Activated naive CD8-positive, alpha-beta T cell treated with anti-CD3 and anti-CD28 coated beads, Interleukin-2, amount 50 U/mL, for 24 hours (primary cell): Measurements from ENCODE around the gene TMEM161A.
"Not testable (repeated sequence)": the region's sequence is repeated elsewhere in the genome, so short reads cannot be mapped to it uniquely, and the experiment has no call there.

Source experiments
- ATAC-seq: fragments of 150-1000 bp; cut with Tn5 transposase; one replicate; pipeline ENCODE4 v1.10.0; 2021
- DNase-seq: peaks from one replicate; pipeline ENCODE4 v3.0.0; 2021
- H3K27ac Mint-ChIP-seq: one replicate; pipeline ENCODE4 v1.8.0; 2021; ENCODE audit warnings: mild to moderate bottlenecking, mixed read lengths
- H3K27me3 Mint-ChIP-seq: one replicate; pipeline ENCODE4 v1.8.0; 2021; ENCODE audit warnings: mixed read lengths
- H3K36me3 Mint-ChIP-seq: one replicate; pipeline ENCODE4 v1.8.0; 2021; ENCODE audit warnings: low read depth, mixed read lengths
- H3K4me1 Mint-ChIP-seq: one replicate; pipeline ENCODE4 v1.8.0; 2021; ENCODE audit warnings: mixed read lengths
- H3K4me3 Mint-ChIP-seq: one replicate; pipeline ENCODE4 v1.8.0; 2021; ENCODE audit warnings: mild to moderate bottlenecking, moderate library complexity, mixed read lengths
- H3K9me3 Mint-ChIP-seq: one replicate; pipeline ENCODE4 v1.8.0; 2021; ENCODE audit warnings: mixed read lengths

The TMEM161A gene

GRCh38 chr19:19167612-19168011 lies 29.3 kb upstream of the TMEM161A start:
- no peak for ATAC-seq
- H3K9me3 Mint-ChIP-seq, result no peaks in the 10 kb centered on the region
- H3K36me3 Mint-ChIP-seq, result peaks cover 2% of the 10 kb centered on the region
- H3K4me3 Mint-ChIP-seq, result no peak overlapping the region
- H3K27me3 Mint-ChIP-seq, result no peaks in the 10 kb centered on the region
- no peak for DNase-seq
- H3K27ac Mint-ChIP-seq, result no peak overlapping the region
- peaks cover 13% of the 10 kb centered on the region for H3K4me1 Mint-ChIP-seq

DNA sequence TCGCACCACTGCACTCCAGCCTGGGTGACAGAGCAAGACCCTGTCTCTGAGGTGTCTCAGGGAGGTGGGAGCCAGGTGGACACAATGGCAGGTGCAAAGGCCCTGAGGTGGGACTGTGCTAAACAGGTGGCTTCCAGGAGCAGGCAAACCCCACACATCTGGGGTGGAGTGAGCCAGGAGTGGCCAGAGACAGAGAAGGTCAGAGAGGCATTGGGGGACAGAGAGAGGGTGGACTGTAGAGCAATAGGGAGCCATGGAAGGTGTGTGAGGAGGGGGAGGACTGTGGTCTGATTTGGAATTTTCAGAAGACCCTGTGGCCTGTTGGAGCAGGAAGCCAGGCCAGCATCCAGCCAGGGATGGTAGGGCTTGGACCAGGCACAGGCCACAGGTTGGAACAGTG lies 27.1 kb upstream of the TMEM161A start:
- no peak overlapping the region for H3K27ac Mint-ChIP-seq

GRCh38 chr19:19162495-19162894 lies 24.2 kb upstream of the TMEM161A start:
- peaks cover 10% of the 10 kb centered on the region for H3K4me1 Mint-ChIP-seq
- ATAC-seq, result no peak
- H3K27ac Mint-ChIP-seq, result no peak overlapping the region
- no peak overlapping the region for H3K4me3 Mint-ChIP-seq
- no peaks in the 10 kb centered on the region for H3K36me3 Mint-ChIP-seq
- DNase-seq, result no peak
- H3K9me3 Mint-ChIP-seq, result no peaks in the 10 kb centered on the region
- no peaks in the 10 kb centered on the region for H3K27me3 Mint-ChIP-seq

More for the DNA sequence above, 27.1 kb upstream of the TMEM161A start:
- H3K9me3 Mint-ChIP-seq, result no peaks in the 10 kb centered on the region
- no peak overlapping the region for H3K4me3 Mint-ChIP-seq
- no peaks in the 10 kb centered on the region for H3K36me3 Mint-ChIP-seq
- peaks cover 12% of the 10 kb centered on the region for H3K4me1 Mint-ChIP-seq
- H3K27me3 Mint-ChIP-seq, result no peaks in the 10 kb centered on the region
- DNase-seq (no peak), ATAC-seq (no peak)

- DNase-seq, result peak; percentile 9
- H3K36me3 Mint-ChIP-seq, result peaks cover 10% of the 10 kb centered on the region
- no peaks in the 10 kb centered on the region for H3K27me3 Mint-ChIP-seq
These were observed 22.3 kb upstream of the TMEM161A start for GRCh38 chr19:19160461-19161035.

DNA sequence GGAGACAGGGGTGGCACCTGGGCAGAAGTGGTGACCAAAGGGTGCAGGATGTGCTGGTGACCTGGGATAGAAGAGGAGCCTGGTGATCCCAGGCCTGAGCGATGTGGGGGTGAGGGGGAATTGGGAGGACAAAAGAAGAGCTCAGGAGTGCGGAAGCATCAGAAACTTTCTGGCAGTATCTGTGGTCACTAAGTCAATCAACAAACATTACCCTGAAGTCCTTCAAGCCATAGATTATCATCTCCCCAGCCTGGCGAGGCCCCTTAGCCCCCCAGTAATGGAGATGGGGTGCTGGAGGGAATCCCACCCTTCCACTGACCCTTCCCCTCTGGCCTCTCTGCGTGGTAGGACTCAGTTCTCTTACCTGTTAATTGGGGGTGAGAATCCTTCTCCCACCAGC lies 21.3 kb upstream of the TMEM161A start:
- Mint-ChIP-seq H3K9me3 (no peaks in the 10 kb centered on the region), H3K36me3 (peaks cover 13% of the 10 kb centered on the region), H3K4me3 (no peak overlapping the region), H3K4me1 (peaks cover 10% of the 10 kb centered on the region), H3K27ac (no peak overlapping the region), H3K27me3 (no peaks in the 10 kb centered on the region)
- ATAC-seq, result no peak
- no peak for DNase-seq

More at GRCh38 chr19:19160461-19161035, 22.3 kb upstream of the TMEM161A start:
- H3K9me3 Mint-ChIP-seq, result no peaks in the 10 kb centered on the region
- ATAC-seq, result peak; percentile 18
- H3K4me1 Mint-ChIP-seq, result peaks cover 10% of the 10 kb centered on the region
- no peak overlapping the region for H3K27ac Mint-ChIP-seq
- H3K4me3 Mint-ChIP-seq, result no peak overlapping the region

GRCh38 chr19:19157808-19158207 lies 19.5 kb upstream of the TMEM161A start:
- no peak for DNase-seq
- H3K36me3 Mint-ChIP-seq, result peaks cover 13% of the 10 kb centered on the region
- no peak overlapping the region for H3K4me3 Mint-ChIP-seq
- no peak for ATAC-seq
- H3K27ac Mint-ChIP-seq, result no peak overlapping the region
- peaks cover 10% of the 10 kb centered on the region for H3K4me1 Mint-ChIP-seq
- no peaks in the 10 kb centered on the region for H3K9me3 Mint-ChIP-seq
- H3K27me3 Mint-ChIP-seq, result no peaks in the 10 kb centered on the region

- no peak for ATAC-seq
- H3K4me3 Mint-ChIP-seq, result no peak overlapping the region
- H3K9me3 Mint-ChIP-seq, result no peaks in the 10 kb centered on the region
- no peak overlapping the region for H3K27ac Mint-ChIP-seq
- no peak for DNase-seq
- H3K4me1 Mint-ChIP-seq, result peaks cover 7% of the 10 kb centered on the region
- H3K36me3 Mint-ChIP-seq, result peaks cover 13% of the 10 kb centered on the region
- no peaks in the 10 kb centered on the region for H3K27me3 Mint-ChIP-seq
These were observed 17.4 kb upstream of the TMEM161A start for GRCh38 chr19:19155495-19156219.

DNA sequence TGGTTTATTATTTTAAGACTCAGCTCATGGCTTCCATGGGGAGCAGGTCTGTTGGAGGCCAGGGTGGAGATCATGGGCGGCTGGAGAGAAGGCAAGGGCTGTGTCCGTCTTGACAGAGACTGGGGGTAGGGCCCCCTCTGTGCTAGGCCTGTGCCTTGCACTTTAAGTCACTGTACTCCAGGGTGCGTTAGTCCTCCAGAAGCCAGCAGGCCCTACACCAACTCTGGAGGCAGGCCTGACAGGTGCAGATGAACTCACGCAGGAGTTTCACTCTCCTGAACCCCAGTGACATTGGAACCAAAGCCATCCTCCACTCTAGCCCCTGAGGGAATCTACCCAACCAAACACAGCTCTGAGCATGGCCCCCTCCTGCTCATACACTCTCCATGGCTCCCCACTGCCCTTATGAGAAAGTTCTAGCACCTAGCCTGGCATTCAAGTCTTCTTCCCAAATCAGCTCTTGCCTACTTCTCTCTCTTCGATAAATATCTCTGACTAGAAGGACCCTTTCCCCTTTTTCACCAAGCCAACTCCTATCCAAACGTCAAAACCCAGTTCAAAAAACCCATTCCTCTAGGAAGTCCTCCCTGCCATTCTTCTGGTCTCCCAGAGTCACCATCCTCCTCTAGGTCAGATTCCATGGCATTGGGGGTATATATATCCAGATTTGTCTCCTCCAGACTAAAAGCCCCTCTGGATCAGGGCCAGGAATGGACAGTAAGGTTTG lies 16.7 kb upstream of the TMEM161A start:
- Mint-ChIP-seq H3K27me3 (no peaks in the 10 kb centered on the region), H3K9me3 (no peaks in the 10 kb centered on the region), H3K36me3 (peaks cover 13% of the 10 kb centered on the region), H3K27ac (no peak overlapping the region), H3K4me3 (no peak overlapping the region), H3K4me1 (peaks cover 4% of the 10 kb centered on the region)
- ATAC-seq (no peak), DNase-seq (no peak)

GRCh38 chr19:19152668-19153384 lies 14.5 kb upstream of the TMEM161A start:
- no peak overlapping the region for H3K4me3 Mint-ChIP-seq
- H3K36me3 Mint-ChIP-seq, result peaks cover 17% of the 10 kb centered on the region
- H3K27me3 Mint-ChIP-seq, result no peaks in the 10 kb centered on the region
- DNase-seq (no peak), ATAC-seq (no peak)
- no peak overlapping the region for H3K27ac Mint-ChIP-seq
- no peaks in the 10 kb centered on the region for H3K9me3 Mint-ChIP-seq
- H3K4me1 Mint-ChIP-seq, result no peaks in the 10 kb centered on the region

GRCh38 chr19:19151418-19151817 lies 13.1 kb upstream of the TMEM161A start:
- ATAC-seq (no peak), DNase-seq (no peak)
- Mint-ChIP-seq H3K4me3 (no peak overlapping the region), H3K36me3 (peaks cover 12% of the 10 kb centered on the region), H3K27me3 (no peaks in the 10 kb centered on the region), H3K27ac (no peak overlapping the region), H3K9me3 (no peaks in the 10 kb centered on the region), H3K4me1 (no peaks in the 10 kb centered on the region)

DNA sequence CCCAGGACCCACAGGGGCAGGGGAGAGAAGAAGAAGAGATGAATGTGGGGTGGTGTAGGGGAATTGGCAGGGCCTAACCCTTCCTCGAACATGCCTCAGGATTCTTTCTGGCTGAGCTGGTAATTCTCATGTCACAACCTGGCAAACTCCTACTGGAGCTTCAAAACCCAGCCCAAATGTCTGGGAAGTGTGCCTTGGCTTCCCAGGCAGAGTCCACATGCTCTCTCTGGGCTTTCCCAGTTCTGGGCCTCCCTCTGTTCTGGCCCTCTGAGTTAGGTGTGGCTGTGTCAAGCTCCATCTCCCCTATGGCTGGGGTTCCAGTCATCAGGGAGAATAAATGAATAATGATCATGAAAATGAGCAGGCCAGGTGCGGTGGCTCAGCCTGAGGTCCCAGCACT lies 11.2 kb upstream of the TMEM161A start:
- peaks cover 3% of the 10 kb centered on the region for H3K36me3 Mint-ChIP-seq
- H3K27me3 Mint-ChIP-seq, result no peaks in the 10 kb centered on the region
- DNase-seq (no peak), ATAC-seq (no peak)
- no peaks in the 10 kb centered on the region for H3K4me1 Mint-ChIP-seq
- no peaks in the 10 kb centered on the region for H3K9me3 Mint-ChIP-seq
- H3K4me3 Mint-ChIP-seq, result no peak overlapping the region
- H3K27ac Mint-ChIP-seq, result no peak overlapping the region

- H3K4me1 Mint-ChIP-seq, H3K4me3 Mint-ChIP-seq, H3K27ac Mint-ChIP-seq, DNase-seq, H3K36me3 Mint-ChIP-seq, H3K27me3 Mint-ChIP-seq, ATAC-seq, H3K9me3 Mint-ChIP-seq: not testable (repeated sequence)
These were observed 10.2 kb upstream of the TMEM161A start for GRCh38 chr19:19148504-19148903.

DNA sequence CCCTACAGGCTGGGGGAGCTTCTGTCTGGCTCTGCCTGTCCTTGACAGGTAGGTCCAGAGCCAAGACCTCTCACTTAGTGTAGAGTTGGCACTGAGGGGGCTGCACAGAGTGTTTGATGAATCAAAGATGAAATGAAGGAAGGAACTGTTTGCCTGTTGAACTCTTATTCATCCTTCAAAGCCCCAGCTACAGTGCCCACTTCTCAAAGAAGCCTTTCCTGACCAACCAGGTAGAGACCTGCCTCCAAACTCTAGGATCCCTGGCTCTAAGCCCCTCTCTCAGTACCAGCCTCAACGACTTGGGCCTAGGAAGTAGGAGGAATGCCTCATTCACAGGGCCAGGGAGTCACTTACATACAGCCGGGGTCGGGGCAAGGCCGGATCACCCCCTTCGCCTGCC lies 9.1 kb upstream of the TMEM161A start:
- Mint-ChIP-seq H3K27ac (no peak overlapping the region), H3K9me3 (no peaks in the 10 kb centered on the region), H3K4me3 (no peak overlapping the region), H3K27me3 (no peaks in the 10 kb centered on the region), H3K4me1 (no peaks in the 10 kb centered on the region), H3K36me3 (peaks cover 3% of the 10 kb centered on the region)
- DNase-seq (no peak), ATAC-seq (no peak)

- Mint-ChIP-seq H3K27me3 (no peaks in the 10 kb centered on the region), H3K36me3 (peaks cover 3% of the 10 kb centered on the region), H3K4me3 (no peak overlapping the region), H3K27ac (no peak overlapping the region), H3K4me1 (no peaks in the 10 kb centered on the region), H3K9me3 (no peaks in the 10 kb centered on the region)
- DNase-seq (no peak), ATAC-seq (no peak)
These were observed 8.6 kb upstream of the TMEM161A start for GRCh38 chr19:19146865-19147264.
